SK-N-SH (cell line): ENCODE data around the gene NAV2.

ENCODE experiments used
- FOXM1 ChIP-seq: IDR thresholded peaks from 2 replicates; pipeline ENCODE4 v1.4.0; 2012; ENCODE audit warnings: low read depth, mild to moderate bottlenecking
- GATA2 ChIP-seq: sonication (generic); formaldehyde crosslinking; IDR thresholded peaks from 2 replicates; pipeline ENCODE4 v1.5.0; 2020; ENCODE audit warnings: mild to moderate bottlenecking, missing genetic modification reagents
- MEF2A ChIP-seq: IDR thresholded peaks from 2 replicates; pipeline ENCODE4 v1.4.0; 2012; ENCODE audit warnings: low read depth, borderline replicate concordance
- POLR2AphosphoS5 ChIP-seq: IDR thresholded peaks from 2 replicates; pipeline ENCODE4 v1.6.1; 2012; ENCODE audit warnings: low read depth, low read length
- RFX5 ChIP-seq: IDR thresholded peaks from 2 replicates; pipeline ENCODE4 v1.6.1; 2012; ENCODE audit warnings: mild to moderate bottlenecking, improper control_type of control experiment, low read length
- RXRA ChIP-seq: IDR thresholded peaks from 2 replicates; pipeline ENCODE4 v1.4.0; 2012; ENCODE audit warnings: low read depth, mild to moderate bottlenecking, borderline replicate concordance
- SIN3A ChIP-seq: IDR thresholded peaks from 2 replicates; pipeline ENCODE4 v1.6.1; 2012; ENCODE audit warnings: low read depth, mild to moderate bottlenecking, low read length, moderate library complexity, borderline replicate concordance
- SMC3 ChIP-seq: IDR thresholded peaks from 2 replicates; pipeline ENCODE4 v1.6.1; 2012; ENCODE audit warnings: low read depth, low read length, improper control_type of control experiment
- TCF12 ChIP-seq: IDR thresholded peaks from 2 replicates; pipeline ENCODE4 v1.4.0; 2012
- TEAD4 ChIP-seq: IDR thresholded peaks from 2 replicates; pipeline ENCODE4 v1.4.0; 2012; ENCODE audit warnings: mild to moderate bottlenecking, borderline replicate concordance; ENCODE audit not compliant: insufficient read depth
- YY1 ChIP-seq: IDR thresholded peaks from 2 replicates; pipeline ENCODE4 v1.4.0; 2012; ENCODE audit warnings: low read depth, mild to moderate bottlenecking
- TF ChIP-seq, protein P1 (sequence below): fragments of 200-600 bp; sonication (generic); IDR thresholded peaks from 2 replicates; pipeline ENCODE4 v1.6.1; 2017; ENCODE audit warnings: antibody characterized with exemption, mild to moderate bottlenecking, moderate library complexity

DNA sequence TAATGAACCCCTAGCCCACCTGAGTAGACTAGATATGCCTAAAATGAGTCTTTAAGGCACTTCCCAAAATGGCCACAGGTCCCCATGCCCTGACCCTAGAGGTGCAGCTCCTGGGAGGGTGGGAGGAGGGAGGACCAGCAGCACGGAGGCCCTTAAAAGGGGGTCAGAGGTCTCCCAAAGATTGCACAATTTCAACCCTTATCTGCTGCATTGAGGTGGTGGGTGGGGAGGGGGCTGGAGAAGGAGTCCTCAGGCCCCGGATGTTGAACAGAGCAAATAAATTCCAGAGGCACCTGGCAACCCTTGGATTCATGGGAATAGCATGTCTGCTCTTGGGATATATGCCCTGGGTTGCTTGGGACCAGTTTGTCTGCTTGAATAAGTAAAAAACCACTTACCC, 57.6 kb downstream of the NAV2 start:
- no peak for TF ChIP-seq TCF12
- TF ChIP-seq RXRA: no peak
- TF ChIP-seq, protein P1, sequence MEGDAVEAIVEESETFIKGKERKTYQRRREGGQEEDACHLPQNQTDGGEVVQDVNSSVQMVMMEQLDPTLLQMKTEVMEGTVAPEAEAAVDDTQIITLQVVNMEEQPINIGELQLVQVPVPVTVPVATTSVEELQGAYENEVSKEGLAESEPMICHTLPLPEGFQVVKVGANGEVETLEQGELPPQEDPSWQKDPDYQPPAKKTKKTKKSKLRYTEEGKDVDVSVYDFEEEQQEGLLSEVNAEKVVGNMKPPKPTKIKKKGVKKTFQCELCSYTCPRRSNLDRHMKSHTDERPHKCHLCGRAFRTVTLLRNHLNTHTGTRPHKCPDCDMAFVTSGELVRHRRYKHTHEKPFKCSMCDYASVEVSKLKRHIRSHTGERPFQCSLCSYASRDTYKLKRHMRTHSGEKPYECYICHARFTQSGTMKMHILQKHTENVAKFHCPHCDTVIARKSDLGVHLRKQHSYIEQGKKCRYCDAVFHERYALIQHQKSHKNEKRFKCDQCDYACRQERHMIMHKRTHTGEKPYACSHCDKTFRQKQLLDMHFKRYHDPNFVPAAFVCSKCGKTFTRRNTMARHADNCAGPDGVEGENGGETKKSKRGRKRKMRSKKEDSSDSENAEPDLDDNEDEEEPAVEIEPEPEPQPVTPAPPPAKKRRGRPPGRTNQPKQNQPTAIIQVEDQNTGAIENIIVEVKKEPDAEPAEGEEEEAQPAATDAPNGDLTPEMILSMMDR: no peak
- no peak for TF ChIP-seq POLR2AphosphoS5
- TF ChIP-seq SIN3A: no peak
- TF ChIP-seq YY1: no peak
- TF ChIP-seq RFX5: no peak
- no peak for TF ChIP-seq FOXM1
- no peak for TF ChIP-seq MEF2A
- TF ChIP-seq TEAD4: no peak
- no peak for TF ChIP-seq SMC3
- no peak for TF ChIP-seq GATA2 (CRISPR knock-in tag)
